Activated CD4-positive, alpha-beta T cell treated with anti-CD3 and anti-CD28 coated beads, Interleukin-2, Interleukin-6, amounts not matched to agents 100 ng/mL and 50 ng/mL, durations not matched to agents 16 hours and 8 hours (primary cell): ENCODE results near the gene ASAP3.
"Not testable (repeated sequence)": the region's sequence is repeated elsewhere in the genome, so short reads cannot be mapped to it uniquely, and the experiment has no call there.

Experiments
- DNase-seq: peaks from one replicate; pipeline ENCODE4 v3.0.0-alpha.2; 2020

Gene ASAP3

DNA sequence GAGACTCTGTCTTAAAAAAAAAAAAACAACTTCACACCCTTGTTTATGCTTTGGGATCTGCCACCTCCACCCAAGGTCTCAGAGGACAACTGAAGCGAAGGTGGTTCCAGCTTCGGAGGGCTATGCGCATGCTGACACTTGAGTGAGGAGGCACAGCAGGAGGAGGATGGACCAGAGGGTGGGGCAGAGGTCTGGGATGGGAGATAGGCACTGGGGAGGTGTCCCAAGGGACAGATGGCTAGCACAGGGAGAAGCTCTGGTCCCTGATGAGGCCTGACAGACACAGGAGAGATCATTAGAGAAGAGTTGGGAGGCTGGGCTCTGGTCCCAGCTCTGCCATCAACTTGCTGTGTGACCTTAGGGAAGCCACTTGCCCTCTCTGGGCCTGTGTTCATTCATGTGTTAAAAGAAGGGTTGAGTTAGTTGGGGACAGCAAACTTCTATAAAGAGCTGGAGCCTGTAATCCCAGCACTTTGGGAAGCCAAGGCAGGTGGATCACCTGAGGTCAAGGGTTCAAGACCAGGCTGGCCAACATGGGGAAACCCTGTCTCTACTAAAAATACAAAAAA is 30.2 kb upstream of the ASAP3 start:
- no peak for DNase-seq

DNA sequence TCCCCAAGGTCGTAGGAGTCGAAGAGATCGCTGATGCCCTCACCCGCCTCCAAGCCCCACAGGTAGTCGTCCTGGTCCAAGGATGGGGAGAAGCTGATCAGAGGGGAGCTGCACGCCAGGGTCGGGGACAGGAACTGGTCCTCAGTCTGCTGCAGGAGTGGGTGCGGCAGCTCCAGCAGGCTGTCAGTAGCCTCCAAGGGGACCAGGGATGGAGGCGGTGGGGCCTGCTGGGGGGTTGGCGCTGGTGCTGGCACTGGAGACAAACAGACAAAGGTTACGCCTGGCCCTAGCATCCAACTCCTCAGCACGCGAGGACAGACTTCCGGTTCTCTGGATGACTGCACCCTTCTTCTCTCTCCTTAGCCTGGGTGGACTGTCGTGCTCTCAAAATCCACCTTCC is 25.9 kb upstream of the ASAP3 start:
- DNase-seq, result no peak

GRCh38 chr1:23506376-23507107 is 22.6 kb upstream of the ASAP3 start:
- DNase-seq, result no peak

- no peak for DNase-seq
Observed at GRCh38 chr1:23505851-23506250, 21.9 kb upstream of the ASAP3 start.

DNA sequence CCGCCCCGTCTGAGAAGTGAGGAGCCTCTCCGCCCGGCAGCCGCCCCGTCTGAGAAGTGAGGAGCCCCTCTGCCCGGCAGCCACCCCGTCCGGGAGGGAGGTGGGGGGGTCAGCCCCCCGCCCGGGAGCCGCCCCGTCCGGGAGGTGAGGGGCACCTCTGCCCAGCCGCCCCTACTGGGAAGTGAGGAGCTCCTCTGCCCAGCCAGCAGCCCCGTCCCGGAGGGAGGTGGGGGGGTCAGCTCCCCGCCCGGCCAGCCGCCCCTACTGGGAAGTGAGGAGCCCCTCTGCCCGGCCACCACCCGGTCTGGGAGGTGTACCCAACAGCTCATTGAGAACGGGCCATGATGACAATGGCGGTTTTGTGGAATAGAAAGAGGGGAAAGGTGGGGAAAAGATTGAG is 20.2 kb upstream of the ASAP3 start:
- not testable (repeated sequence) for DNase-seq

- DNase-seq, result no peak
Observed at GRCh38 chr1:23502951-23503350, 19.0 kb upstream of the ASAP3 start.

DNA sequence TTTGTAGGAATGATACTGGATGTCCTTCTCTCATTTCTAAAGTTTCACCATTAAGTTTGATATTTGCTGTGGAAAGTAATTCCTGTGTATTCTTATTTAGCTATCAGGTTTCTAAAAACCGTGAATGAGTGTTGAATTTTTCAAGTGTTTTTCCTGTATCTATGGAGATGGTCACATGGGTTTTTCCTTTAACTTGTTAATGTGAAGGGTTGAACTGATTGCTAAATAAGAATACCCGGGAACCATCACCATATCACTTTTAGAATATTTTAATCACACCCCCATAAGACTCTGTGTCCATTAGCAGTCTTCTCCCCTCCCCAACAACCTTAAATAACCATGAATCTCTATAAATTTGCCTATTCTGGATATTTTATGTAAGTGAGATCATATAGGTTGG is 16.5 kb upstream of the ASAP3 start:
- DNase-seq, result no peak

- DNase-seq, result no peak
Observed at GRCh38 chr1:23497777-23498439, 13.9 kb upstream of the ASAP3 start.

GRCh38 chr1:23496490-23497181 is 12.7 kb upstream of the ASAP3 start:
- no peak for DNase-seq

GRCh38 chr1:23494836-23495235 is 10.9 kb upstream of the ASAP3 start:
- DNase-seq, result not testable (repeated sequence)

DNA sequence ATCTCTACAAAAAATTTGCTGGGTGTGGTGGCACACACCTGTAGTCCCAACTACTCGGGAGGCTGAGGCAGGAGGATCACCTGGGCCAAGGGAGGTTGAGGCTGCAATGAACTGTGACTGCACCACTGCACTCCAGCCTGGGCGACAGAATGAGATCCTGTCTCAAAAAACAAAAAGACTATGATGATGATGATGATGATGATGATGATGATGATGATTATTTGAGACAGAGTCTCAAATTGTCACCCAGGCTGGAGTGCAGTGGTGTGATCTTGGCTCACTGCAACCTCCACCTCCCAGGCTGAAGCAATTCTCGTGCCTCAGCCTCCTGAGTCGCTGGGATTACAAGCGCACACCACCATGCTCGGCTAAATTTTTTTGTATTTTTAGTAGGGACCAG is 8.8 kb upstream of the ASAP3 start:
- not testable (repeated sequence) for DNase-seq

DNA sequence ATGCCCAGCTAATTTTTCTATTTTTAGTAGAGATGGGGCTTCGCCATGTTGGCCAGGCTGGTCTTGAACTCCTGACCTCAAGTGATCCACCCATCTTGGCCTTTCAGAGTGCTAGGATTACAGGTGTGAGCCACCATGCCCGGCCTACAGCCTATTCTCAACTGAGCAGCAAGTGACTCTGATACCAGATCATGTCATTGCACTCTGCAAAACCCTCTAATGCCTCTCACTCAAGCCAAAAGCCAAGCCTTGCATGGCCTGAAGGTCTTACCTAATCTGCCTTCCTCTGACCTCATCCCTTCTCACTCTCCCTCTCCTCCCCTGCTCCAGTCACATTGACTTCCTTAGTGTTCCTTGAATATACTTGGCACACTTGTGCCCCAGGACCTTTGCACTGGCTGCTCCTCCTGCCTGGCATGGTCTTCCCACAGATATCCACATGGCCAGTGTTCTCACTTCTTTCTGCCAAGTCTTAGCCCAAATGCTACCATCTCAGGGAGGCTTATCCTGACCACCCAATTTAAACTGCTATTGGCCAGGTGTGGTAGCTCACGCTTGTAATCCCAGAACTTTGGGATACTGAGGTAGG is 8.2 kb upstream of the ASAP3 start:
- no peak for DNase-seq

DNA sequence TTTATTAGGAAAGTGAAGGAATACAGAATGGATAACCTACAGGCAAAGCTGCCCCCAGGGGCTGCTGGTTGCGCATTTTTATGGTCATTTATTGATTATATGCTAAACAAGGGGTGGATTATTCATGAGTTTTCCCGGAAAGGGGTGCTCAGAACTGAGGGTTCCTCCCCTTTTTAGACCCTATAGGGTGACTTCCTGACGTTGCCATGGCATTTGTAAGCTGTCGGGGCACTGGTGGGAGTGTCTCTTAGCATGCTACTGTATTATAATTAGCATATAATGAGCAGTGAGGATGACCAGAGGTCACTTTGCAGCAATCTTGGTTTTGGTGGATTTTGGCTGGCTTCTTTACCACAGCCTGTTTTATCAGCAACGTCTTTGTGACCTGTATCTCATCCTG is 5.9 kb upstream of the ASAP3 start:
- DNase-seq, result no peak

- DNase-seq, result no peak
Observed at GRCh38 chr1:23485002-23485332, 988 bp upstream of the ASAP3 start.

DNA sequence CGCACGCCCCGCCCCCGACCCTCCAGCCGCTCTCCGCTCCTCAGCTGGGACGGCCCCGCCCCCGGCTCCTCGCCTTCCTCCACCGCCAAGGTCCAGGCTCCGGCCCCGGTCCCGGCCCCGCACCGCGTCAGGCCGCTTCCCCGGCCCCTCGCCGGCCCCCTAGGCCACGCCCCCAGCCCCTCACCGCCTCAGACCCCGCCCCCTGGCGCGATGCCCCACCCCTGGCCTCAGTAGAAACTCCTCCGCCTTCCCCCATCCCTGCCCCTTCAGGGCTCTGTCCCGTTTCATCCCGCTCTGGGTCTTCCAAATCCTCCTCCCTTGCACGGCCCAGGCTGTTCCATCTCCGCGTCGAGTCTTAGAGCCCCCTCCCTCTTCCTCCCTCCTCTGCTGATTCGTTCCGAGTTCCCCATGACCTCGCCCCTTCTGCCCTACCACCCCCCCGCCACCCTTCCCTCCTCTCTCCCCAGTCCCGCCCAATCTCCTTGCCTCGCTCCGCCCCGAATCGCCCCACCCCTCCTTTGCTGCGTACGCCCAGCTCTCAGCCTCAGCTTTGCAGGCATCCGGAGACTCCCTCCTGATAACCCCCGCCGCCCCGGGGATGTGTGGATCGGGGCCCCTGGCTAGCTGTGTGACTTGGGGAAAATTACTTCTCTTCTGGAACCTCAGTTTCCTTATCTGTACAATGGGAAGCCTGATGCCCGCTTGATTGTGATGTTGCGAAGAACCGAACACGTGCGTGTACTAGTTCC is 448 bp upstream of the ASAP3 start:
- DNase-seq, result peak; percentile 85

DNA sequence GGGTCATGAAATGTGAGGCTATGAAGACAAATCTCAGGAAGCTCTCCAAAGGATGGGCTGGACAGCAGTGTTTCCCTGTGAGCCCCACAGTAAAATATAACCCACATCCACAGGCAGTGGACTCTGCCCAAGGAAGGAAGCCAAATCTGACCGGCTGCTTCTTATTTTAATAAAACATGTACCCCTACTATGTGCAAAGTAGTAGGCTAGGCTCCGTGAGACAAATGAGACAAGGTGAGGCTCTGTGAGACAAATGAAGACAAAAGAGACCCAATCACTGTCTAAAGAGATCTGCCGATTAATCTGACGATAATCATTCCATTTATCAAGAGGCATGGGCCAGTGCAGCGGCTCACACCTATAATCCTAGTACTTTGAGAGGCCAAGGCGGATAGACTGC is 2.1 kb downstream of the ASAP3 start:
- DNase-seq, result no peak

DNA sequence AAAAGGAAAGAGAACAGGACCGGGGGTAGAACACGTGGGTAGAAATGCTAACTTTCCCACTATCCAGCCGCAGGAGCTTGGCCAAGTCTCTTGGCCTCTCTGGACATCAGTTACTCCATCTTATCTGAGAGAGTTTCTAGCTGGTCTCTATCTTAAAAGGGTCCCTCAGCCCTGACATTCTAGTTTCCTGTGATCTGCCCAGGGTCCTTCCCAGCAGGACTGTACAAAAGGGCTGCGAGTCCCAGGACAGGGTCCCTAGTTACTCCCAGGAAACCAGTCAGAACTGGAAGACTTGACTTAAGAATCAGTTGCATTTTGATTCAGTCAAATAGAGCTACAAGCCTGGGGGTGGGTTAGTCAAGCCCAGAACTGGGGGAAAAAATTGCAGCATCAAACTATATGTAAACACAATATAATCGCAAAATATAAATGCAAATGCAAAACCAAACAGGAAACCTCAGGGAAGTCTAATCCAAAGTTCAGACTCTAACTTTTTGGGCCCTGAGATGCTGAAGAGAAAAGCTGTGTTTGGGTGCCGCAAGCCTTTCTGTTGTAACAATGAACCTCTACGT is 2.9 kb downstream of the ASAP3 start:
- DNase-seq, result peak; percentile 31

- no peak for DNase-seq
Observed at GRCh38 chr1:23480187-23481025, 3.6 kb downstream of the ASAP3 start.

GRCh38 chr1:23479666-23479941 is 4.4 kb downstream of the ASAP3 start:
- no peak for DNase-seq

GRCh38 chr1:23478896-23479665 is 4.9 kb downstream of the ASAP3 start:
- DNase-seq, result no peak
